Measurements from ENCODE around the gene JMJD6. TPM values are rescaled to one million over a fixed set of nuclear protein-coding genes. Genes with fewer than 3 reads are reported as not detected.

Gene JMJD6
- total RNA-seq, 3 donors from 2014 or later (not counting 1 experiment from before 2014, with no cell fraction given) = 169 to 257 (median 195) TPM

GRCh38 chr17:76685366-76685765 is 41.0 kb downstream of the JMJD6 start:
- Mint-ChIP-seq H3K27ac (no peak overlapping the region), H3K36me3 (no peaks in the 10 kb centered on the region), H3K9me3 (no peaks in the 10 kb centered on the region), H3K27me3 (ENCODE audit: low read depth in 2 of 2) (no peaks in the 10 kb centered on the region), H3K4me3 (no peak overlapping the region), H3K4me1 (peaks cover 18 to 21% of the 10 kb centered on the region in 2 donors)
- no peaks in the 10 kb centered on the region for H3K27me3 ChIP-seq (ENCODE audit: control insufficient read depth, insufficient read depth, low read length)
- TF ChIP-seq CTCF (IDR thresholded peaks at IDR 0.05) = no peak
- H3K27ac ChIP-seq (ENCODE audit: low read length) = no peak overlapping the region
- no peaks in the 10 kb centered on the region for H3K9me3 ChIP-seq (ENCODE audit: control insufficient read depth, insufficient read depth, low read length)
- WGBS (ENCODE audit: insufficient coverage) = 94% methylated on average over 12 of the region's 12 CpGs
- intact Hi-C loops (cut with micrococcal nuclease) = no loop called here
- DNase-seq = no peak
- H3K4me1 ChIP-seq (ENCODE audit: control insufficient read depth, insufficient read depth, low read length) = peaks cover 33% of the 10 kb centered on the region
- no peak for ATAC-seq
- no peak overlapping the region for H3K4me3 ChIP-seq (ENCODE audit: low read length)
- H3K36me3 ChIP-seq (ENCODE audit: control insufficient read depth, insufficient read depth, low read length) = peaks cover 2% of the 10 kb centered on the region

GRCh38 chr17:76684756-76685155 is 41.6 kb downstream of the JMJD6 start:
- ATAC-seq (no peak), DNase-seq (no peak)
- Mint-ChIP-seq H3K36me3 (no peaks in the 10 kb centered on the region), H3K27ac (no peak overlapping the region), H3K4me3 (no peak overlapping the region), H3K9me3 (no peaks in the 10 kb centered on the region), H3K4me1 (peaks cover 18 to 21% of the 10 kb centered on the region in 2 donors), H3K27me3 (ENCODE audit: low read depth in 2 of 2) (no peaks in the 10 kb centered on the region)
- Histone ChIP-seq H3K36me3 (ENCODE audit: control insufficient read depth, insufficient read depth, low read length) (peaks cover 2% of the 10 kb centered on the region), H3K9me3 (ENCODE audit: control insufficient read depth, insufficient read depth, low read length) (no peaks in the 10 kb centered on the region), H3K4me3 (ENCODE audit: low read length) (no peak overlapping the region), H3K27me3 (ENCODE audit: control insufficient read depth, insufficient read depth, low read length) (no peaks in the 10 kb centered on the region), H3K27ac (ENCODE audit: low read length) (no peak overlapping the region), H3K4me1 (ENCODE audit: control insufficient read depth, insufficient read depth, low read length) (peaks cover 33% of the 10 kb centered on the region)
- no peak for TF ChIP-seq CTCF (IDR thresholded peaks at IDR 0.05)
- WGBS (ENCODE audit: insufficient coverage) = 88% methylated on average over 7 of the region's 7 CpGs
- intact Hi-C loops (cut with micrococcal nuclease) = loop anchor here (5.0 kb wide), 1 partner anchor 33 kb away; no protein-coding TSS in a partner anchor

GRCh38 chr17:76683921-76684745 is 42.3 kb downstream of the JMJD6 start:
- ATAC-seq (no peak), DNase-seq (no peak)
- no peak overlapping the region for H3K27ac Mint-ChIP-seq
- peaks cover 18 to 21% of the 10 kb centered on the region in 2 donors for H3K4me1 Mint-ChIP-seq
- H3K9me3 ChIP-seq (ENCODE audit: control insufficient read depth, insufficient read depth, low read length) = no peaks in the 10 kb centered on the region
- no peak overlapping the region for H3K4me3 Mint-ChIP-seq
- intact Hi-C loops (cut with micrococcal nuclease) = loop anchor here (5.0 kb wide), 1 partner anchor 33 kb away; no protein-coding TSS in a partner anchor
- TF ChIP-seq CTCF (IDR thresholded peaks at IDR 0.05) = no peak
- no peaks in the 10 kb centered on the region for H3K27me3 Mint-ChIP-seq (ENCODE audit: low read depth in 2 of 2)
- H3K9me3 Mint-ChIP-seq = no peaks in the 10 kb centered on the region
- peaks cover 2% of the 10 kb centered on the region for H3K36me3 ChIP-seq (ENCODE audit: control insufficient read depth, insufficient read depth, low read length)
- no peaks in the 10 kb centered on the region for H3K36me3 Mint-ChIP-seq
- H3K4me1 ChIP-seq (ENCODE audit: control insufficient read depth, insufficient read depth, low read length) = peaks cover 34% of the 10 kb centered on the region
- H3K27ac ChIP-seq (ENCODE audit: low read length) = no peak overlapping the region
- no peak overlapping the region for H3K4me3 ChIP-seq (ENCODE audit: low read length)
- WGBS (ENCODE audit: insufficient coverage) = 79% methylated on average over 25 of the region's 25 CpGs
- no peaks in the 10 kb centered on the region for H3K27me3 ChIP-seq (ENCODE audit: control insufficient read depth, insufficient read depth, low read length)

All from natural killer cell (primary cell).